Calu3 (cell line): ENCODE results near the gene RAP1GAP2. TPM values are rescaled to one million over a fixed set of nuclear protein-coding genes. Genes with fewer than 3 reads are reported as not detected.

Experiments used
- BruUV-seq: library from RNA; stranded (reverse); fragments of 400-500 nt; replicated peaks from 2 replicates; lab custom pipeline; 2021; lab: Mats Ljungman, UMichigan
- CTCF ChIA-PET: fragments of 300-600 bp; sonication (Branson Sonifier 250); formaldehyde crosslinking; loops from one replicate; lab custom pipeline; 2022; ENCODE audit warnings: antibody characterized with exemption; lab: Charles Lee
- DNase-seq: peaks from one replicate; pipeline ENCODE4 v3.0.0; 2022
- H3K27ac Mint-ChIP-seq: one replicate; pipeline ENCODE4 v1.8.0; 2022; ENCODE audit warnings: mixed read lengths; ENCODE audit not compliant: unreplicated experiment
- H3K27me3 Mint-ChIP-seq: one replicate; pipeline ENCODE4 v1.8.0; 2022; ENCODE audit warnings: mixed read lengths; ENCODE audit not compliant: unreplicated experiment
- H3K36me3 Mint-ChIP-seq: one replicate; pipeline ENCODE4 v1.8.0; 2022; ENCODE audit warnings: mild to moderate bottlenecking, moderate library complexity, mixed read lengths; ENCODE audit not compliant: insufficient read depth, unreplicated experiment
- H3K4me1 Mint-ChIP-seq: one replicate; pipeline ENCODE4 v1.8.0; 2022; ENCODE audit warnings: mild to moderate bottlenecking, low read depth, mixed read lengths; ENCODE audit not compliant: unreplicated experiment
- H3K4me3 Mint-ChIP-seq: one replicate; pipeline ENCODE4 v1.8.0; 2022; ENCODE audit warnings: mild to moderate bottlenecking, low read depth, moderate library complexity, mixed read lengths; ENCODE audit not compliant: unreplicated experiment
- H3K9me3 Mint-ChIP-seq: one replicate; pipeline ENCODE4 v1.8.0; 2022; ENCODE audit warnings: low read depth, mixed read lengths; ENCODE audit not compliant: unreplicated experiment
- CTCF ChIP-seq: fragments of 200-600 bp; IDR thresholded peaks from one replicate; pipeline ENCODE4 v1.8.0; 2022; ENCODE audit warnings: antibody characterized with exemption; ENCODE audit not compliant: unreplicated experiment
- intact Hi-C: fragments of 100-400 bp; cut with micrococcal nuclease; formaldehyde crosslinking; loops from one replicate; pipeline ENCODE4 v1.10.0; 2022; ENCODE audit not compliant: unreplicated experiment
- total RNA-seq: library from RNA; stranded (reverse); gene quantifications from 2 replicates; pipeline ENCODE4 v1.2.3, GENCODE V29; 2022

Gene RAP1GAP2
- total RNA-seq, 1 experiment from 2014 or later: 38.4 TPM

GRCh38 chr17:2822358-2822757 lies 26.1 kb downstream of the RAP1GAP2 start:
- no peak for TF ChIP-seq CTCF
- H3K9me3 Mint-ChIP-seq: no peaks in the 10 kb centered on the region
- no peak overlapping the region for H3K4me3 Mint-ChIP-seq
- peaks cover 23% of the 10 kb centered on the region for H3K27me3 Mint-ChIP-seq
- H3K27ac Mint-ChIP-seq: no peak overlapping the region
- H3K36me3 Mint-ChIP-seq: no peaks in the 10 kb centered on the region
- no TSS peak for BruUV-seq
- no peak for DNase-seq
- no peaks in the 10 kb centered on the region for H3K4me1 Mint-ChIP-seq
- intact Hi-C loops: no loop called here
- CTCF ChIA-PET: interaction anchor here (0.7 kb wide), 1 partner anchor 40 kb away, joined by 3 read pairs; no protein-coding TSS in a partner anchor

- Mint-ChIP-seq H3K4me1 (peaks cover 10% of the 10 kb centered on the region), H3K27me3 (peaks cover 24% of the 10 kb centered on the region), H3K9me3 (no peaks in the 10 kb centered on the region), H3K27ac (no peak overlapping the region), H3K36me3 (peaks cover 3% of the 10 kb centered on the region), H3K4me3 (no peak overlapping the region)
- DNase-seq: no peak
- intact Hi-C loops: no loop called here
- TF ChIP-seq CTCF: no peak
- no TSS peak for BruUV-seq
- CTCF ChIA-PET: no interaction called here
Observed at GRCh38 chr17:2825253-2825970, 29.2 kb downstream of the RAP1GAP2 start.

GRCh38 chr17:2828397-2829038 lies 32.3 kb downstream of the RAP1GAP2 start:
- H3K9me3 Mint-ChIP-seq: no peaks in the 10 kb centered on the region
- no peak overlapping the region for H3K27ac Mint-ChIP-seq
- BruUV-seq: no TSS peak
- DNase-seq: peak; percentile 80
- peak; percentile 83 for TF ChIP-seq CTCF
- CTCF ChIA-PET: interaction anchor here (0.6 to 0.7 kb wide), 2 partner anchors 31 to 1196 kb away, joined by 3 read pairs; no protein-coding TSS in a partner anchor
- H3K27me3 Mint-ChIP-seq: peaks cover 24% of the 10 kb centered on the region
- no peak overlapping the region for H3K4me3 Mint-ChIP-seq
- H3K4me1 Mint-ChIP-seq: peaks cover 10% of the 10 kb centered on the region
- peaks cover 3% of the 10 kb centered on the region for H3K36me3 Mint-ChIP-seq
- intact Hi-C loops: loop anchor here (1.0 kb wide), 1 partner anchor 185 kb away; no protein-coding TSS in a partner anchor

GRCh38 chr17:2830678-2831077 lies 34.4 kb downstream of the RAP1GAP2 start:
- CTCF ChIA-PET: no interaction called here

More at GRCh38 chr17:2830678-2831077, 34.4 kb downstream of the RAP1GAP2 start:
- intact Hi-C loops: no loop called here
- H3K4me1 Mint-ChIP-seq: peaks cover 10% of the 10 kb centered on the region
- H3K36me3 Mint-ChIP-seq: peaks cover 3% of the 10 kb centered on the region
- DNase-seq: no peak
- H3K4me3 Mint-ChIP-seq: no peak overlapping the region
- BruUV-seq: no TSS peak
- TF ChIP-seq CTCF: no peak
- H3K27me3 Mint-ChIP-seq: peaks cover 18% of the 10 kb centered on the region
- no peaks in the 10 kb centered on the region for H3K9me3 Mint-ChIP-seq
- H3K27ac Mint-ChIP-seq: no peak overlapping the region
